GM23338 (cell line): Measurements from ENCODE around the gene ACTN2. TPM values are rescaled to one million over a fixed set of nuclear protein-coding genes. Genes with fewer than 3 reads are reported as not detected.

Experiments used
- ATAC-seq: fragments of 200-7000 bp; cut with Tn5 transposase; 3 replicates; pipeline ENCODE4 v1.9.1; 2020
- DNase-seq: peaks from one replicate; pipeline ENCODE4 v3.0.0-alpha.2; 2015; ENCODE audit warnings: low spot score
- H2AFZ ChIP-seq: fragments of 200-600 bp; sonication (generic); 2 replicates; pipeline ENCODE4 v1.8.0; 2016; ENCODE audit warnings: antibody characterized with exemption, mild to moderate bottlenecking, moderate library complexity
- H3F3A ChIP-seq: fragments of 200-600 bp; sonication (generic); replicated peaks from 2 replicates; pipeline ENCODE4 v1.8.0; 2017; ENCODE audit warnings: antibody characterized with exemption, mixed run types, low read depth
- H3K27ac ChIP-seq: fragments of 200-600 bp; sonication (generic); 2 replicates; pipeline ENCODE4 v1.6.1; 2016; ENCODE audit warnings: low read depth
- H3K27me3 ChIP-seq: fragments of 200-600 bp; sonication (generic); 2 replicates; pipeline ENCODE4 v1.8.0; 2016; ENCODE audit warnings: mild to moderate bottlenecking, mixed run types, moderate library complexity; ENCODE audit not compliant: insufficient read depth
- H3K36me3 ChIP-seq: fragments of 200-600 bp; sonication (generic); 2 replicates; pipeline ENCODE4 v1.8.0; 2016; ENCODE audit warnings: mild to moderate bottlenecking; ENCODE audit not compliant: insufficient read depth
- H3K4me1 ChIP-seq: fragments of 200-600 bp; sonication (generic); 2 replicates; pipeline ENCODE4 v1.8.0; 2016; ENCODE audit warnings: mild to moderate bottlenecking, moderate library complexity; ENCODE audit not compliant: insufficient read depth
- H3K4me2 ChIP-seq: fragments of 200-600 bp; sonication (generic); 2 replicates; pipeline ENCODE4 v1.7.1; 2017; ENCODE audit warnings: mixed run types
- H3K4me3 ChIP-seq: fragments of 200-600 bp; sonication (generic); 2 replicates; pipeline ENCODE4 v1.6.1; 2016; ENCODE audit warnings: mixed run types
- H3K79me2 ChIP-seq: fragments of 200-600 bp; sonication (generic); replicated peaks from 2 replicates; pipeline ENCODE4 v1.8.0; 2017; ENCODE audit warnings: mild to moderate bottlenecking; ENCODE audit not compliant: insufficient read depth
- H3K9me2 ChIP-seq: fragments of 200-600 bp; sonication (generic); 2 replicates; pipeline ENCODE4 v1.8.0; 2017; ENCODE audit not compliant: insufficient read depth
- H4K20me1 ChIP-seq: fragments of 200-600 bp; sonication (generic); replicated peaks from 2 replicates; pipeline ENCODE4 v1.8.0; 2017; ENCODE audit warnings: mild to moderate bottlenecking; ENCODE audit not compliant: insufficient read depth
- H3K27ac Mint-ChIP-seq: 2 replicates; pipeline ENCODE4 v1.8.0; 2020; ENCODE audit warnings: inconsistent platforms, mild to moderate bottlenecking, moderate library complexity, mixed read lengths
- H3K27me3 Mint-ChIP-seq: 3 replicates; pipeline ENCODE4 v1.8.0; 2022; ENCODE audit warnings: low read depth, mild to moderate bottlenecking, moderate library complexity, mixed read lengths, inconsistent platforms; ENCODE audit not compliant: insufficient read depth, poor library complexity
- H3K36me3 Mint-ChIP-seq: 3 replicates; pipeline ENCODE4 v1.8.0; 2021; ENCODE audit warnings: low read depth, mild to moderate bottlenecking, inconsistent platforms, moderate library complexity, mixed read lengths
- H3K4me1 Mint-ChIP-seq: 3 replicates; pipeline ENCODE4 v1.8.0; 2020; ENCODE audit warnings: mild to moderate bottlenecking, inconsistent platforms, mixed read lengths
- H3K4me3 Mint-ChIP-seq: 3 replicates; pipeline ENCODE4 v1.8.0; 2021; ENCODE audit warnings: moderate library complexity, mild to moderate bottlenecking, inconsistent platforms, mixed read lengths
- H3K9me3 Mint-ChIP-seq: 3 replicates; pipeline ENCODE4 v1.8.0; 2020; ENCODE audit warnings: moderate library complexity, mild to moderate bottlenecking, inconsistent platforms, mixed read lengths
- CREB1 ChIP-seq: fragments of 250-450 bp; sonication (Bioruptor Pico); IDR thresholded peaks from 2 replicates; pipeline ENCODE4 v1.5.0; 2020; ENCODE audit warnings: low read depth, mild to moderate bottlenecking, moderate library complexity
- CTCF ChIP-seq, 2 experiments: fragments of 200-600 bp in 1 of 2; sonication (generic) in 1 of 2; conservative IDR thresholded peaks; 2 replicates each; pipeline versions ENCODE4 v1.5.1 to v1.6.1; 2016 to 2017; ENCODE audit warnings: antibody characterized with exemption in 2 of 2, low read depth in 2 of 2, mild to moderate bottlenecking in 2 of 2, moderate library complexity in 1 of 2
- EZH2phosphoT487 ChIP-seq: fragments of 200-600 bp; sonication (generic); IDR thresholded peaks from one replicate; pipeline ENCODE4 v1.8.1; 2018; ENCODE audit warnings: antibody characterized with exemption; ENCODE audit not compliant: unreplicated experiment
- NANOG ChIP-seq: IDR thresholded peaks from 2 replicates; pipeline ENCODE4 v1.6.1; 2016; ENCODE audit warnings: antibody characterized with exemption, borderline replicate concordance
- POLR2AphosphoS5 ChIP-seq: IDR thresholded peaks from 2 replicates; pipeline ENCODE4 v1.6.1; 2016; ENCODE audit warnings: antibody characterized with exemption, low read depth
- REST ChIP-seq: IDR thresholded peaks from one replicate; pipeline ENCODE4 v1.6.1; 2018; ENCODE audit warnings: antibody characterized with exemption; ENCODE audit not compliant: unreplicated experiment
- ZNF114 ChIP-seq: fragments of 250-450 bp; sonication (Bioruptor Pico); IDR thresholded peaks from 2 replicates; pipeline ENCODE4 v1.5.0; 2020; ENCODE audit warnings: mild to moderate bottlenecking, moderate library complexity
- ZNF331 ChIP-seq: fragments of 250-450 bp; sonication (Bioruptor Pico); IDR thresholded peaks from 2 replicates; pipeline ENCODE4 v1.5.0; 2020; ENCODE audit warnings: low read depth, mild to moderate bottlenecking, moderate library complexity
- polyA plus RNA-seq: library from polyadenylated mRNA; unstranded; fragments of >200 nt; fragmentation: Nextera tagmentation; extraction: Ambion mirVana; gene quantifications from 2 replicates; pipeline ENCODE4 v1.2.1, GENCODE V29; 2016
- total RNA-seq: library from RNA; depleted of rRNA; stranded (reverse); fragments of >200 nt; shearing (Covaris generic); gene quantifications from 2 replicates; pipeline ENCODE4 v1.2.3, GENCODE V29; 2014

ACTN2 gene
- total and polyA plus RNA-seq, 2 experiments from 2014 or later, result 1.9 to 2.8 TPM

- TF ChIP-seq REST, result no peak
- TF ChIP-seq ZNF114, result no peak
- no peak for TF ChIP-seq EZH2phosphoT487
- no peak for TF ChIP-seq ZNF331 (CRISPR knock-in tag)
Observed at GRCh38 chr1:236687273-236687672, 974 bp downstream of the ACTN2 start (continued).

- Histone ChIP-seq H3K4me2 (no peak overlapping the region), H3K9me2 (no peaks in the 10 kb centered on the region), H3K27me3 (peaks cover 40% of the 10 kb centered on the region), H4K20me1 (0 out of 2 replicates have a peak, but pooled peaks cover 3% of the 10 kb centered on the region), H2AFZ (no peak overlapping the region), H3F3A (peaks cover 4% of the 10 kb centered on the region), H3K4me1 (peaks cover 8% of the 10 kb centered on the region; the same call in 1 of the 2 replicates), H3K4me3 (no peak overlapping the region), H3K27ac (no peak overlapping the region), H3K79me2 (no peaks in the 10 kb centered on the region), H3K36me3 (no peaks in the 10 kb centered on the region)
- Mint-ChIP-seq H3K4me1 (peaks cover 13% of the 10 kb centered on the region), H3K4me3 (no peak overlapping the region), H3K9me3 (peaks cover 12% of the 10 kb centered on the region), H3K36me3 (peaks cover 7% of the 10 kb centered on the region), H3K27ac (no peak overlapping the region), H3K27me3 (peaks cover 29% of the 10 kb centered on the region)
- no peak for ATAC-seq
- DNase-seq, result no peak
- TF ChIP-seq ZNF114, result no peak
Observed at GRCh38 chr1:236688705-236689104, 2.4 kb downstream of the ACTN2 start.

GRCh38 chr1:236689713-236690569, 3.6 kb downstream of the ACTN2 start:
- no peak overlapping the region for H2AFZ ChIP-seq
- no peaks in the 10 kb centered on the region for H3K9me2 ChIP-seq
- no peaks in the 10 kb centered on the region for H3K36me3 ChIP-seq
- peaks cover 13% of the 10 kb centered on the region for H3K4me1 Mint-ChIP-seq
- peaks cover 8% of the 10 kb centered on the region; the same call in 1 of the 2 replicates for H3K4me1 ChIP-seq
- H3K27me3 ChIP-seq, result peaks cover 38% of the 10 kb centered on the region
- H3K79me2 ChIP-seq, result no peaks in the 10 kb centered on the region
- no peak overlapping the region for H3K4me2 ChIP-seq
- H3K27ac Mint-ChIP-seq, result no peak overlapping the region
- H3K27me3 Mint-ChIP-seq, result peaks cover 31% of the 10 kb centered on the region
- ATAC-seq (no peak), DNase-seq (no peak)
- peaks cover 11% of the 10 kb centered on the region for H3K9me3 Mint-ChIP-seq
- H3K36me3 Mint-ChIP-seq, result peaks cover 7% of the 10 kb centered on the region
- no peak overlapping the region for H3K27ac ChIP-seq
- H3F3A ChIP-seq, result peaks cover 4% of the 10 kb centered on the region
- 0 out of 2 replicates have a peak, but pooled peaks cover 3% of the 10 kb centered on the region for H4K20me1 ChIP-seq
- H3K4me3 Mint-ChIP-seq, result no peak overlapping the region
- H3K4me3 ChIP-seq, result no peak overlapping the region
- no peak for TF ChIP-seq CTCF (conservative IDR thresholded peaks at IDR 0.05; ENCODE audit: low read depth in 2 of 2)
- TF ChIP-seq NANOG, result no peak
- TF ChIP-seq CREB1 (CRISPR knock-in tag), result no peak
- no peak for TF ChIP-seq REST
- TF ChIP-seq POLR2AphosphoS5, result no peak
